PC-9 (cell line): Measurements from ENCODE around the gene RBMX2. TPM values are rescaled to one million over a fixed set of nuclear protein-coding genes. Genes with fewer than 3 reads are reported as not detected.

Source experiments
- BruUV-seq: library from RNA; stranded (reverse); fragments of 400-500 nt; replicated peaks from 2 replicates; lab custom pipeline; 2021; lab: Mats Ljungman, UMichigan
- CTCF ChIA-PET: fragments of 300-600 bp; sonication (Branson Sonifier 250); formaldehyde crosslinking; loops from one replicate; lab custom pipeline; 2022; ENCODE audit warnings: antibody characterized with exemption; lab: Charles Lee
- POLR2A ChIA-PET: fragments of 300-600 bp; sonication (Branson Sonifier 250); formaldehyde crosslinking; loops from one replicate; lab custom pipeline; 2022; ENCODE audit warnings: antibody characterized with exemption; ENCODE audit not compliant: unreplicated experiment; lab: Charles Lee
- DNase-seq, 2 experiments: peaks; one replicate each; pipeline versions ENCODE4 v3.0.0 to v3.0.0-alpha.2; 2015 to 2022; ENCODE audit warnings: mixed read lengths in 1 of 2
- H2AFZ ChIP-seq: fragments of 200-600 bp; sonication (generic); 2 replicates; pipeline ENCODE4 v1.8.1; 2017; ENCODE audit warnings: antibody characterized with exemption
- H3F3A ChIP-seq: fragments of 200-600 bp; sonication (generic); 2 replicates; pipeline ENCODE4 v1.8.1; 2017; ENCODE audit warnings: antibody characterized with exemption, mild to moderate bottlenecking, low read depth; ENCODE audit not compliant: insufficient read depth
- H3K27ac ChIP-seq: fragments of 200-600 bp; sonication (generic); 2 replicates; pipeline ENCODE4 v1.6.1; 2016; ENCODE audit warnings: mixed run types
- H3K27me3 ChIP-seq: fragments of 200-600 bp; sonication (generic); 2 replicates; pipeline ENCODE4 v1.6.1; 2016; ENCODE audit warnings: low read depth, mixed run types; ENCODE audit not compliant: insufficient read depth
- H3K36me3 ChIP-seq: fragments of 200-600 bp; sonication (generic); 2 replicates; pipeline ENCODE4 v1.6.1; 2016; ENCODE audit warnings: low read depth, mixed run types
- H3K4me1 ChIP-seq: fragments of 200-600 bp; sonication (generic); replicated peaks from 2 replicates; pipeline ENCODE4 v1.6.1; 2016; ENCODE audit warnings: mixed run types; ENCODE audit not compliant: insufficient read depth
- H3K4me2 ChIP-seq: fragments of 200-600 bp; sonication (generic); 2 replicates; pipeline ENCODE4 v1.6.1; 2017; ENCODE audit warnings: mixed run types
- H3K4me3 ChIP-seq: fragments of 200-600 bp; sonication (generic); 2 replicates; pipeline ENCODE4 v1.6.1; 2016; ENCODE audit warnings: mixed run types
- H3K79me2 ChIP-seq: fragments of 200-600 bp; sonication (generic); 2 replicates; pipeline ENCODE4 v1.6.1; 2017; ENCODE audit warnings: low read depth, mixed run types
- H3K9me2 ChIP-seq: fragments of 200-600 bp; sonication (generic); 2 replicates; pipeline ENCODE4 v1.8.1; 2017; ENCODE audit warnings: mild to moderate bottlenecking; ENCODE audit not compliant: insufficient read depth
- H3K9me3 ChIP-seq: fragments of 200-600 bp; sonication (generic); 2 replicates; pipeline ENCODE4 v1.8.1; 2016; ENCODE audit warnings: low read depth; ENCODE audit not compliant: insufficient read depth
- H4K20me1 ChIP-seq: fragments of 200-600 bp; sonication (generic); 2 replicates; pipeline ENCODE4 v1.8.1; 2017; ENCODE audit not compliant: insufficient read depth
- EZH2 ChIP-seq: fragments of 200-600 bp; sonication (generic); IDR thresholded peaks from 2 replicates; pipeline ENCODE4 v1.8.0; 2017; ENCODE audit warnings: antibody characterized with exemption, low read depth
- intact Hi-C: fragments of 100-400 bp; cut with micrococcal nuclease; formaldehyde crosslinking; loops from one replicate; pipeline ENCODE4 v1.10.0; 2022; ENCODE audit not compliant: unreplicated experiment
- total RNA-seq: library from RNA; stranded (reverse); gene quantifications from 2 replicates; pipeline ENCODE4 v1.2.3, GENCODE V29; 2021
- TF ChIP-seq, protein P1 (sequence below): fragments of 200-600 bp; sonication (generic); conservative IDR thresholded peaks from 2 replicates; pipeline ENCODE4 v1.6.1; 2017; ENCODE audit warnings: mixed run types, antibody characterized with exemption, mild to moderate bottlenecking, moderate library complexity

RBMX2 gene
- total RNA-seq, 1 experiment from 2014 or later, result 53.6 TPM

DNA sequence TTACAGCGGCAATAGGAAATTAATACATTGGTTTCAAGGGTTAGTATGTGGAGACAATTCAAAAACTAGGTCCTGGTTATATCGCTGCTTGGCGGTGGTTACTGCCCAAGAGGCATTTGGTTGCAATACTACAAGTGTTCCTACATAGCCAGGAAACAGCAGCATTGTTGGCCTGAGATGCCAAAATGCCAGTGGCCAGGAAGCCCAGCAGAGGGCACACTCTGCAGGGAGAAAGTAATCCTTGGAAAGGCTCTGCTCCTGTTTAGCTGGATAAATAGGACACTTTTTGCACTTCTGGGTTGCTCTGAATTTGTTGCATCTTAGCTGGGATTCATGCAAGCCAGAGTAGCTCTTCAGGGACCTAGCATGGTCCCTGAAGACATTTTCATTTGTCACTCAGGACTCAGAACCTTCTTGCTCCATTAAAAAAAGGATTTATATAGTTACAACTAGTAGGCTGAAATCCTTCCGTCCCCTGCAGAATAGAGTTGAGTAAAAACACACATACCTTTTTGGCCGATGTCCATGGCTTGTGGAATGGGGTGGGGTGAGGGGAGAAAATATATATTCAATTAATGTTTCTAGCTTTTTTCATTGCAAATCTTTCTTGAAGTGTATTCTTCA is 8.2 kb upstream of the RBMX2 start:
- CTCF ChIA-PET, result interaction anchor here (0.6 to 0.9 kb wide), 3 partner anchors 522 to 1284 kb away, joined by 3 to 4 read pairs (median 3); no protein-coding TSS in a partner anchor
- POLR2A ChIA-PET, result no interaction called here

DNA sequence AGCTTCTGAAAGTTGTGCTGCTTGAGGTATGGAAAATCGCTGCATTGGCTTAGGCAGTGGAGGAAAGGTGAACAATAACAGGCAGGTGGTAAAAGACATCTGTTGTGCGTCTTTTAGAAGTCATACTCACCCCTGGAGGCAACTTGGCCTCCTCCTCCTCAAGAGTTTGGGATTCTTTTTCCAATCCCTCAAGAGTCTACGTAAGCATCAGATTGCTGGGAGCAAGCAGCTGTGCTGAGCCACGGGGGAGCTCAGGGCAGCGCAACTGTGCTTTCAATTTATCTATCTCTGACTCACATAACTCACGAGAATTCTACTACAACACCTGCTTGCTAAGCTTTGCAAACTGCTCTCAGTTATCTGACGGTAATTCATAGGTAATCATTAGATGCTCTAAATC is 6.4 kb upstream of the RBMX2 start:
- no peak overlapping the region for H3K4me2 ChIP-seq
- TF ChIP-seq, protein P1, sequence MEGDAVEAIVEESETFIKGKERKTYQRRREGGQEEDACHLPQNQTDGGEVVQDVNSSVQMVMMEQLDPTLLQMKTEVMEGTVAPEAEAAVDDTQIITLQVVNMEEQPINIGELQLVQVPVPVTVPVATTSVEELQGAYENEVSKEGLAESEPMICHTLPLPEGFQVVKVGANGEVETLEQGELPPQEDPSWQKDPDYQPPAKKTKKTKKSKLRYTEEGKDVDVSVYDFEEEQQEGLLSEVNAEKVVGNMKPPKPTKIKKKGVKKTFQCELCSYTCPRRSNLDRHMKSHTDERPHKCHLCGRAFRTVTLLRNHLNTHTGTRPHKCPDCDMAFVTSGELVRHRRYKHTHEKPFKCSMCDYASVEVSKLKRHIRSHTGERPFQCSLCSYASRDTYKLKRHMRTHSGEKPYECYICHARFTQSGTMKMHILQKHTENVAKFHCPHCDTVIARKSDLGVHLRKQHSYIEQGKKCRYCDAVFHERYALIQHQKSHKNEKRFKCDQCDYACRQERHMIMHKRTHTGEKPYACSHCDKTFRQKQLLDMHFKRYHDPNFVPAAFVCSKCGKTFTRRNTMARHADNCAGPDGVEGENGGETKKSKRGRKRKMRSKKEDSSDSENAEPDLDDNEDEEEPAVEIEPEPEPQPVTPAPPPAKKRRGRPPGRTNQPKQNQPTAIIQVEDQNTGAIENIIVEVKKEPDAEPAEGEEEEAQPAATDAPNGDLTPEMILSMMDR, result no peak
- no peak for TF ChIP-seq EZH2
- H2AFZ ChIP-seq, result no peak overlapping the region
- no peak overlapping the region for H3K4me3 ChIP-seq
- H3K36me3 ChIP-seq, result no peaks in the 10 kb centered on the region
- no peaks in the 10 kb centered on the region for H3F3A ChIP-seq
- no peaks in the 10 kb centered on the region for H3K79me2 ChIP-seq
- H3K9me3 ChIP-seq, result no peaks in the 10 kb centered on the region
- BruUV-seq, result no TSS peak
- no peak for DNase-seq
- POLR2A ChIA-PET, result no interaction called here
- intact Hi-C loops, result loop anchor here (10.0 kb wide), 1 partner anchor 791 kb away; no protein-coding TSS in a partner anchor
- H3K9me2 ChIP-seq, result no peaks in the 10 kb centered on the region
- CTCF ChIA-PET, result no interaction called here
- peaks cover 33% of the 10 kb centered on the region for H3K27me3 ChIP-seq
- no peak overlapping the region for H3K27ac ChIP-seq
- no peaks in the 10 kb centered on the region for H3K4me1 ChIP-seq
- no peaks in the 10 kb centered on the region for H4K20me1 ChIP-seq

More for the DNA sequence above, 8.2 kb upstream of the RBMX2 start:
- Histone ChIP-seq H3K27me3 (peaks cover 24% of the 10 kb centered on the region), H3K9me3 (no peaks in the 10 kb centered on the region), H2AFZ (no peak overlapping the region), H3K4me2 (no peak overlapping the region), H3K9me2 (no peaks in the 10 kb centered on the region), H3K4me3 (no peak overlapping the region), H3K27ac (no peak overlapping the region), H3K4me1 (no peaks in the 10 kb centered on the region), H4K20me1 (no peaks in the 10 kb centered on the region), H3F3A (no peaks in the 10 kb centered on the region), H3K36me3 (no peaks in the 10 kb centered on the region), H3K79me2 (no peaks in the 10 kb centered on the region)
- TF ChIP-seq, protein P1, result peak; percentile 76
- no peak for TF ChIP-seq EZH2
- peak; percentile 52 to 61 for DNase-seq
- BruUV-seq, result no TSS peak
- intact Hi-C loops, result loop anchor here (1.0 to 10.0 kb wide), 4 partner anchors 56 to 789 kb away; partner anchors contain the start of gene SLC25A14

DNA sequence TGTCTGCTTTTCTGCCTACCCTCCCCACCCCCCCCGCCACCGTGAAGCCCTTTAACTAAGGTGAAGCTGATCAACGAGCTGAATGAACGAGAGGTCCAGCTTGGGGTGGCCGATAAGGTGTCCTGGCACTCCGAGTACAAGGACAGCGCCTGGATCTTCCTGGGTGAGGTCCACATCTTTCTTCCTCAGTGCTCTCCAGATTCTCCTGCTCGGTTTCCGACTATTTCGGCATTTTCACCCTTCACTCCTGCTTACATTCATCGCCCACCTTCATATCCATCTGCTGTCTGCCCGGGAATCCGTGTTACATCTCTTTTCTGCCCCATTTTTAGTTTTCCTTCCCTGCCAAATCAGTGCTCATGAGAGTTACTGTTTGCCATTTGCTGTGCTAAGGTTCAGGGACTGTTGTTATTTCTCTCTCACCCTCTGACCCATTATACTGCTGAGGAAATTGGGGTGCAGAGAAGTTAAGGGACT is 459 bp downstream of the RBMX2 start:
- H2AFZ ChIP-seq, result peak overlapping the region; percentile 97
- BruUV-seq, result TSS peak; percentile 48
- no peaks in the 10 kb centered on the region for H3K9me3 ChIP-seq
- no peaks in the 10 kb centered on the region for H4K20me1 ChIP-seq
- peaks cover 12% of the 10 kb centered on the region; the same call in 1 of the 2 replicates for H3K36me3 ChIP-seq
- 0 out of 2 replicates have a peak, but pooled peaks cover 6% of the 10 kb centered on the region for H3K9me2 ChIP-seq
- CTCF ChIA-PET, result interaction anchor here (0.6 kb wide), 1 partner anchor 43 kb away, joined by 4 read pairs; no protein-coding TSS in a partner anchor
- no peak for TF ChIP-seq EZH2
- TF ChIP-seq, protein P1, result no peak
- H3K27me3 ChIP-seq, result peaks cover 14% of the 10 kb centered on the region; the same call in 1 of the 2 replicates
- peaks cover 2% of the 10 kb centered on the region; the same call in 1 of the 2 replicates for H3F3A ChIP-seq
- intact Hi-C loops, result loop anchor here (5.0 kb wide), 2 partner anchors 135 to 500 kb away; partner anchors contain the start of genes ENOX2 and ZNF280C
- DNase-seq, result no peak
- peaks cover 23% of the 10 kb centered on the region for H3K79me2 ChIP-seq
- H3K4me2 ChIP-seq, result peak overlapping the region; percentile 93
- no peak overlapping the region for H3K27ac ChIP-seq
- peak overlapping the region; percentile 83 for H3K4me3 ChIP-seq
- peaks cover 11% of the 10 kb centered on the region for H3K4me1 ChIP-seq
- POLR2A ChIA-PET, result interaction anchor here (0.6 kb wide), 1 partner anchor 225 kb away, joined by 5 read pairs; no protein-coding TSS in a partner anchor
